Stimulated activated CD8-positive, alpha-beta memory T cell treated with anti-CD3 and anti-CD28 coated beads, Interleukin-15, amount 100 ng/mL, for 1 hour (primary cell): ENCODE results near the gene CDC42EP4.
"Not testable (repeated sequence)": the region's sequence is repeated elsewhere in the genome, so short reads cannot be mapped to it uniquely, and the experiment has no call there.

ENCODE experiments used
- DNase-seq: peaks from one replicate; pipeline ENCODE4 v3.0.0-alpha.2; 2020; ENCODE audit warnings: low read depth

Gene CDC42EP4

GRCh38 chr17:73318836-73319235 is 7.0 kb upstream of the CDC42EP4 start:
- DNase-seq: no peak

GRCh38 chr17:73318427-73318813 is 6.6 kb upstream of the CDC42EP4 start:
- DNase-seq: no peak

- no peak for DNase-seq
Observed at GRCh38 chr17:73317513-73318426, 6.0 kb upstream of the CDC42EP4 start.

DNA sequence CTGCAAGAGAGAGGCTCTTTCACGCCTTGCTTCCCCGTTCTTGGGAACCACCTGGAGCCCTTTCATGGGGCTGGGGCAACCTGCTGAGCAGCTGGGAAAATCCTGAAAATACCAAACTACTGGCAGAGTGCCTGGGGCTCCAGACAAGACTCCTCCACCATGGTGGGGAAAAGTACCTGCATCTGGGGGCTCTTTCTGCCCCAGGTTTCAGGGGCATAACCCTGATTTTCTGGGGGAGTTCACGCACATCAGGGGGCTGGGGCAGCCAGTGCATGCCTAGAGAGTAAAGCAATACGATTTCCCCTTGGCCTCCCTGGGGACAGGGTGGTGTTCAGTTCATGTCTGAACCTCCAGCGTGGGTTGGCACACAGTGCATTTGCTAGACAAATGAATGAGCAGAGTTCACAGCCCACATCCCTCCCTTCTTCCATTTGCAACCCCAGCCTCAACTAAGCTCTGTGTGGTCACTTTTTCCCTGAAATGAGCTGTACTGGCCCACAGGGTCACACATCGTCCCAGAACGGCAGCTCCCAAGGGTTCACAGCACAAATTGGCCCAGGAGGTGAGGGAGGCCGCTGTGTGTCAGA is 5.2 kb upstream of the CDC42EP4 start:
- DNase-seq: no peak

DNA sequence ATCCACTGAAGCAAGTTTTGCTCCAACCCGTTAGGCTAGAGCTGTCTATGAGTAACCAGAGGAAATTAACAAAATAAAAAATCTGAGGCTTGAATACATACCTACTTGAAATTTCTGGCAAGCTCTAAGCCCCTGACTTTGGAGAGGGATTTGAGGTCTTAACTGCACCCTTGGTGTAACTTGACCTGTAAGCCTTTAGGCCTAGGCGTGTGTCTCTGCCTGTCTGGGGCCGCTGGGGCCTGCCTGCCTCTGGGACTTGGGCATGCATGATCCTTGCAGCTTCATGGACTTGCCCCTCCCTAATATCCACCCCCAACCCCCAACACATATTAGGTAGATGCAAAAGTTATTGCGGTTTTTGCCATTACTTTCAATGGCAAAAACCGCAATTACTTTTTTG is 3.7 kb upstream of the CDC42EP4 start:
- no peak for DNase-seq

- DNase-seq: no peak
Observed at GRCh38 chr17:73313526-73314127, 1.8 kb upstream of the CDC42EP4 start.

DNA sequence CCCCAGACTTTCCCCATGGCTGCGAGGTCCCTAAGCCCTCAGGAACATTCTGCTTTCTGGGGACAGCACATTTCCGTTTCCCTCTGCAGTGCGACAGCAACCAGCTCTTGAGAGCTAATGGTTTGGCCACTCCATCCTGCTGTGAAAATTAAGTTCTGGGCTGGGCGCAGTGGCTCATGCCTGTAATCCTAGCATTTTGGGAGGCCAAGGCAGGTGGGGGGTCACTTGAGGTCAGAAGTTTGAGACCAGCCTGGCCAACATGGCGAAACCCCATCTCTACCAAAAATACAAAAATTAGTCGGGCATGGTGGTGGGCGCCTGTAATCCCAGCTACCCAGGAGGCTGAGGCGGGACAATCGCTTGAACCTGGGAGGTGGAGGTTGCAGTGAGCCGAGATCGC is 1.1 kb upstream of the CDC42EP4 start:
- not testable (repeated sequence) for DNase-seq

GRCh38 chr17:73311428-73311780 is 397 bp downstream of the CDC42EP4 start:
- no peak for DNase-seq

DNA sequence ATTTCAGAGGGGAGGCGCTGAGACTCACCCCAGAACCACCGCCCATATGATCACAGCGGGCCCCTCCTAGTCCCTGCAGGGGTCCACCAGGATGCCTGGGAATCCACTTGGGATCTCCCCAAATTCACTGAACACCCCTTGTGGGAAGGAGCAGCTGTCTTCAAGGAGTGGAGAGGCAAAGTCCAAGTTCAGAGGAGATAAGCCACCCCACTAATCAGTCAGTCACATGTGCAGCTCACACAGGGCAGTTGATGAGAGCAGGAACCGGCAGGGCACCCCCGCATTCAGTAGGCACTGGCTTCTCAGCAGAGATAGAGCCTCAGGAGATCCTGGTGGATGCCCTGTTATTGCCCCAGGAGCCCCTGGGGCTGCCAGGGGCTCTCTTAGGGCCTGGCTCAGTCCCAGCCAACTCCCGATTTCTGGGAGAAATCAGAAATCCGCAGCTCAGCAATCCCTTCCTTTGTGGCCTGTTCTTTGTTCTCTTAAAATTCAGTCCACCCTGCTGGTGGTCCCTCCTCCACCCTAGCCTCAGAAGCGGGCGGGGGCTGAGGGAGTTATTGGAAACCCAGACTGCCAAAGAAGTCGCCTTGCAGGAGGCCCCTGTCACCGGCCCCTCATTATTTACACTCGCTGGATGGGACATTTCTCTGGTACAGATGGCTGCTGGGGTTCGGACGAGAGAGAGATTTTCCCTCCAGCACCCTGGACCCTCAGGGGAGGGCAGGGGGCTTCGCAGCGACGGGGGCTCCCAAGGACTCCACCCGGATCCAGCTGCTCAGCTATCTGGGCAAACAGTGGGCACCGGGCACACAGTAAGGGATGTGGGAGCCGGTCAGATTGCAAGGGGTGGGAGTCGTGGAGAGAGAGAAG is 1.8 kb downstream of the CDC42EP4 start:
- DNase-seq: no peak

GRCh38 chr17:73308959-73309358 is 2.8 kb downstream of the CDC42EP4 start:
- not testable (repeated sequence) for DNase-seq

DNA sequence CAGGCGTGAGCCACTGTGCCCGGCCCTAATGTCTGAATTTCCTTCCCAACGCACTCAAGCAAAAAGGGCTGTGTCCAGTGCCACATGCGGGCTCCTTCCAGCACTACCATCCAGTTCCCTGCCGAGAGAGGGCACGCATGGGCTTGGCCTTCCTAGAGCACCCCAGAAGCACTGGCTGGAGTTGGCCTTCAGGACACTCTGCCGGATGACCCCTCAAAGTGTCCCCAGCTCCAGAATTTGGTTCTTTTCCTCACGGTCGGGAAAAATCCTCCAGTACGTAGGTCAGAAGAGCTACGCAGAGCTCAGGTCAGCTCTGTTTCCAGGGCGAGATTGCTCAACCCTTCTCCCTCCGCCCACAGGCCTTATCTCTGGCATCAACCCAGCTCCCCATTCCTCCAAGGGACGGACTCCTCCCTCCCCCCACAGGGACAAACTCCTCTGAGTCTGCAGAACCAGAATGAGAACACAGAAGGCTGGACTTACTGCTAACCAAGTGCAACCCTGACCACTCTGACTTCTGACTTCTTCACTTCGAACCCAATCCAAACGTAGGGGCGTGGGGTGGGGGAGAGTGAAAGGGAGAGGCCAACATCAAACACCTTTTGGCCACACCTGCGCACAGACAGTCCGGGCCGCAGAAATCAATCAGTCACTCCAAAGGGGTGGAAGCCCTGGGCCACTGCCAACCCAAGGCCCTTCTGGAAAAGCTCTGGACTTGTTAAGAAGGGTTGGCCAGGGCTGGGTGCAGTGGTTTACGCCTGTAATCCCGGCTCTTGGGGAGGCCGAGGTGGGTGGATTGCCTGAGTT is 3.6 kb downstream of the CDC42EP4 start:
- no peak for DNase-seq

DNA sequence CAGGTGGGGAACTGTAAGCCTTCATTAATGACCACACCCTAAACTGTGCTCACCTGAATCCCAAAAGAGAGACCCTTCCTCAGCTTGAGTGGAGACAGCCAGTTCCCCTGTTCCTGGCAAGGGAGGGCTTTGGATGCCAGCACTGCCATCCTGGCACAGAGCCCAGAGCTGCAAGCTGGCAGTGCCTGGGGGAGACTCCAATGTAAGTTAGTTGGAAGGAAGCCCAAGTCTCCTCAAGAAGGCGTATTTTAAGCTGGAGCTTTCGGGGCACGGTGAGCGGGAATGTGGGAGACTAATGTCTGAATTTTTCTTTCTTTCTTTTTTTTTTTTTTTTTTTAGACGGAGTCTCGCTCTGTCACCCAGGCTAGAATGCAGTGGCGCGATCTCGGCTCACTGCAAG is 4.7 kb downstream of the CDC42EP4 start:
- DNase-seq: no peak

DNA sequence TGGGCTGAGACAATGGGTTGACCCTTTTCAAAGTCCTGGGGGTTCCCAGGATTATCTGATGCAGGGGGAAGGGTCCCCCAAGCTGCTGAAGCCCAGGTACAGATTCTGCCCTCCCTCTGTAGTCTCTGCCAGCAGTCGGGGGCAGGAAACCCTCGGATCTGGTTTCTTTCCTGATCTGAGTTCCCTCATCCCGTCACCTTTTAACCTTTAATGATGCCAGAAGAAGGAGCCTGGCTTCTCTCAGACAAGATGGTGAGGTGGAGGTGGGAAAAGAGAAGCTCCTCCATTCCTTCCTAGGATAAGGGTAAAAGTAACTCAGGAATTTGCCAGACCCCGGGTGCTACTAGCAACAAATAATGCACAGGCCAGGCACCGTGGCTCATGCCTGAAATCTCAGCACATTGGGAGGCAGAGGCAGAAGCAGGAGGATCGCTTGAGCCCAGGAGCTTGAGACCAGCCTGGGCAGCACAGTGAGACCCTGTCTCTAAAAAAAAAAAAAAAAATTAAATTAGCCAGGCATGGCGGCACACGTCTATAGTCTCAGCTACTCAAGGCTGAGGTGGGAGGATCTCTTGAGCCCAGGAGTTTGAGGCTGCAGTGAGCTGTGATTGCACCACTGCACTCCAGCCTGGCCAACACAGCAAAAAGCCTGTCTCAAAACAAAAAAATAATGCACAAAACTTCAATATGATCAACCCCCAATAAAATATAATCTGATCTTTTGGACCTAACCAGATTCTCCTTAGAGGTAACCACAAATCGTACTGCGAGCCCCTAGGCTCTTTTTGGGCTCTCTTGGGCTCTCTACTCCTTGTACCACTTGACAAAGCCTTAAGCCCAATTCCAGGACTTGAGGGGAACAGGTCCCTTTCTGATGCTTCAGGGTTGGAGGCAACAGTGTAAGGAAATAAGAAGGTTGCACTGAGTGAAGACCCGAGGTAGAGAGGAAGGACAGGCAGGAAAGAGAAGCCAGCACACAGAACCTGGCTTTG is 5.7 kb downstream of the CDC42EP4 start:
- no peak for DNase-seq

- no peak for DNase-seq
Observed at GRCh38 chr17:73304971-73305812, 6.6 kb downstream of the CDC42EP4 start.

GRCh38 chr17:73304438-73304837 is 7.4 kb downstream of the CDC42EP4 start:
- no peak for DNase-seq

GRCh38 chr17:73302189-73302588 is 9.6 kb downstream of the CDC42EP4 start:
- DNase-seq: no peak

DNA sequence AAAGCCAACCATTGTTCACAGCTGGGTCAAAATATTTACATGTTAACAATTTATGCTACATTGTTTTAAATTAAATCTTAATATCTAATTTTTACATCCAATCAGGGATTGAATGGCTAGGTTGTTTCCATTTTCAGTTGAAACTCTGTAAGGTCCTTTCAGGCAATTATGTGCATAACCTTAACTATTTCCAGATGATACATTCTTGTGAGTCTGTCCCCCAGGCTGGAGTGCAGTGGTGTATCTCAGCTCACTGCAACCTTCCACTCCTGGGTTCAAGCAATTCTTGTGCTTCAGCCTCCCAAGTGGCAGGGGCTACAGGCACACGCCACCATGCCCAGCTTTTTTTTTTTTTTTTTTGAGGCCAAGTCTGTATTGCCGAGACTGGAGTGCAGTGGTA is 10.4 kb downstream of the CDC42EP4 start:
- DNase-seq: no peak

GRCh38 chr17:73300392-73300791 is 11.4 kb downstream of the CDC42EP4 start:
- no peak for DNase-seq
